Smooth muscle cell (in vitro differentiated cells): Measurements from ENCODE around the gene PARVB. TPM values are rescaled to one million over a fixed set of nuclear protein-coding genes. Genes with fewer than 3 reads are reported as not detected.

ENCODE experiments used
- DNase-seq: peaks from one replicate; lab custom pipeline; 2025; ENCODE audit not compliant: unreplicated experiment; lab: John Stamatoyannopoulos, UW
- H2AFZ ChIP-seq: fragments of 200-600 bp; sonication (generic); 2 replicates; pipeline ENCODE4 v1.6.0; 2016; ENCODE audit warnings: antibody characterized with exemption, low read depth, mild to moderate bottlenecking
- H3F3A ChIP-seq: fragments of 200-600 bp; sonication (generic); 2 replicates; pipeline ENCODE4 v1.6.0; 2017; ENCODE audit warnings: antibody characterized with exemption, low read depth
- H3K27ac ChIP-seq: fragments of 200-600 bp; sonication (generic); 2 replicates; pipeline ENCODE4 v1.5.1; 2016; ENCODE audit warnings: low read depth, mild to moderate bottlenecking
- H3K27me3 ChIP-seq: fragments of 200-600 bp; sonication (generic); 2 replicates; pipeline ENCODE4 v1.6.1; 2016; ENCODE audit warnings: low read depth, mild to moderate bottlenecking
- H3K36me3 ChIP-seq: fragments of 200-600 bp; sonication (generic); 2 replicates; pipeline ENCODE4 v1.5.1; 2016; ENCODE audit warnings: low read depth
- H3K4me1 ChIP-seq: fragments of 200-600 bp; sonication (generic); 2 replicates; pipeline ENCODE4 v1.5.1; 2016; ENCODE audit warnings: low read depth
- H3K4me2 ChIP-seq: fragments of 200-600 bp; sonication (generic); 2 replicates; pipeline ENCODE4 v1.6.0; 2016; ENCODE audit warnings: mild to moderate bottlenecking
- H3K4me3 ChIP-seq: fragments of 200-600 bp; sonication (generic); 2 replicates; pipeline ENCODE4 v1.5.1; 2016; ENCODE audit warnings: mild to moderate bottlenecking
- H3K79me2 ChIP-seq: fragments of 200-600 bp; sonication (generic); 2 replicates; pipeline ENCODE4 v1.6.0; 2016; ENCODE audit warnings: low read depth, mild to moderate bottlenecking
- H3K9ac ChIP-seq: fragments of 200-600 bp; sonication (generic); 2 replicates; pipeline ENCODE4 v1.6.0; 2016; ENCODE audit warnings: low read depth
- H3K9me3 ChIP-seq: fragments of 200-600 bp; sonication (generic); replicated peaks from 2 replicates; pipeline ENCODE4 v1.5.1; 2016; ENCODE audit warnings: low read depth
- H4K20me1 ChIP-seq: fragments of 200-600 bp; sonication (generic); 2 replicates; pipeline ENCODE4 v1.6.0; 2016; ENCODE audit warnings: low read depth
- CTCF ChIP-seq: fragments of 200-600 bp; sonication (generic); IDR thresholded peaks from 2 replicates; pipeline ENCODE4 v1.5.1; 2017; ENCODE audit warnings: borderline replicate concordance, mild to moderate bottlenecking, antibody characterized with exemption; ENCODE audit not compliant: insufficient read depth, poor library complexity, severe bottlenecking
- WGBS: methylation state at CpG from one replicate; pipeline ENCODE4 v1.1.7; 2016; ENCODE audit warnings: low lambda C conversion rate; 5-methylcytosine and 5-hydroxymethylcytosine counted together
- polyA plus RNA-seq: library from polyadenylated mRNA; unstranded; fragments of >200 nt; fragmentation: Nextera tagmentation; extraction: Ambion mirVana; gene quantifications from 2 replicates; pipeline ENCODE4 v1.2.1, GENCODE V29; 2016
- total RNA-seq: library from RNA; depleted of rRNA; stranded (reverse); fragments of >200 nt; gene quantifications from 2 replicates; pipeline ENCODE4 v1.2.3, GENCODE V29; 2014

PARVB gene
- total and polyA plus RNA-seq, 2 experiments from 2014 or later: 35.1 to 36.6 TPM

DNA sequence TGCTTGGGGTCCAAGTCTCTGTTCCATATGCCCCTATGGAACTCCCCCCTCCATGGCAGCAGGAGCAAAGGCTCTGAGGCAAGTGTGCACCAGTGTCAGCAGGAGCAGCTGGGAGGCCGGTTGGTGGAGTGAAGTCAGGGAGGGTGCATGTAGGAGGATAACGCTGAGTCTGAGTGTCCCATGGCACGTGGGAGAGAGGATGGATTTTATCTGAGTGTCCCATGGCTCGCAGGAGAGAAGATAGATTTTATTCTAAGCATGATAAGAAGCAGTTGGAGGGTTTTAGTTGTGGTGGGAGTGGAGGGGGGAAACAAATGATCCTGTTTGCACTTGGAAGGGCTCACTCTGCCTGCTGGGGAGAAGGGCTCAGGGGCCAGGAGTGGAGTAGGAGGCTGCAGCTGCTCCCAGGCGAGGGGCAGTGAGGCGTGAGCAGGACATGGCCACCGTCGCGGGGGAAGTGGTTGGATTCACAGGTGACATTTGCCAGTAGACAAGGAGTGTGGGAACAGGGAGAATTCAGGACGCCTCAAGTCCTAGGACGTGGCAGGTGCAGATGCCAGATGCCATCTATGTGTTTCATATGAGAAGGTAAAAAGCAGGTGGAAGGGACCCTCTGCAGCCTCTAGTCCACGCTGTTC is 123.0 kb downstream of the PARVB start:
- Histone ChIP-seq H2AFZ (no peak overlapping the region), H3K4me2 (no peak overlapping the region), H3K4me3 (no peak overlapping the region), H4K20me1 (peaks cover 3% of the 10 kb centered on the region), H3K79me2 (no peaks in the 10 kb centered on the region), H3K27ac (no peak overlapping the region), H3K9me3 (no peaks in the 10 kb centered on the region), H3K27me3 (no peaks in the 10 kb centered on the region), H3F3A (no peaks in the 10 kb centered on the region), H3K4me1 (peaks cover 37% of the 10 kb centered on the region), H3K9ac (no peak overlapping the region), H3K36me3 (no peaks in the 10 kb centered on the region)
- WGBS: 41% methylated on average over 12 of the region's 12 CpGs
- DNase-seq: no peak
- TF ChIP-seq CTCF: no peak

- Histone ChIP-seq H3K4me2 (peak overlapping the region; percentile 49), H3K79me2 (no peaks in the 10 kb centered on the region), H4K20me1 (peaks cover 3% of the 10 kb centered on the region), H3K9me3 (no peaks in the 10 kb centered on the region), H3K27me3 (no peaks in the 10 kb centered on the region), H3K36me3 (no peaks in the 10 kb centered on the region), H3K4me1 (peaks cover 37% of the 10 kb centered on the region), H2AFZ (no peak overlapping the region), H3K27ac (no peak overlapping the region), H3F3A (no peaks in the 10 kb centered on the region), H3K4me3 (no peak overlapping the region), H3K9ac (no peak overlapping the region)
- no peak for TF ChIP-seq CTCF
- peak; percentile 19 for DNase-seq
- WGBS: 11% methylated on average over 27 of the region's 27 CpGs
These were observed 123.9 kb downstream of the PARVB start for GRCh38 chr22:44147821-44148574.

GRCh38 chr22:44151676-44152075 is 127.6 kb downstream of the PARVB start:
- Histone ChIP-seq H3K27me3 (no peaks in the 10 kb centered on the region), H3K36me3 (no peaks in the 10 kb centered on the region), H3K4me2 (no peak overlapping the region), H3K27ac (no peak overlapping the region), H4K20me1 (peaks cover 8% of the 10 kb centered on the region), H3K9ac (no peak overlapping the region), H3K4me3 (no peak overlapping the region), H3K9me3 (no peaks in the 10 kb centered on the region), H3K79me2 (no peaks in the 10 kb centered on the region), H2AFZ (no peak overlapping the region), H3F3A (no peaks in the 10 kb centered on the region), H3K4me1 (peaks cover 20% of the 10 kb centered on the region)
- DNase-seq: no peak
- 60% methylated on average over 4 of the region's 4 CpGs for WGBS
- TF ChIP-seq CTCF: no peak
